ENCODE results near the gene CABCOCO1. TPM values are rescaled to one million over a fixed set of nuclear protein-coding genes. Genes with fewer than 3 reads are reported as not detected.

Gene CABCOCO1
- total RNA-seq, 1 donor from 2014 or later, result not detected

GRCh38 chr10:61789031-61789430 is 126.3 kb downstream of the CABCOCO1 start:
- H3K9me3 ChIP-seq, result no peaks in the 10 kb centered on the region
- H3K27ac ChIP-seq, result no peak overlapping the region
- TF ChIP-seq CTCF (IDR thresholded peaks at IDR 0.05), result no peak
- intact Hi-C loops (cut with DNase I), result no loop called here
- DNase-seq (no peak), ATAC-seq (no peak)
- no peaks in the 10 kb centered on the region for H3K27me3 ChIP-seq
- no peaks in the 10 kb centered on the region for H3K36me3 ChIP-seq
- H3K4me3 ChIP-seq, result no peak overlapping the region
- peaks cover 7% of the 10 kb centered on the region for H3K4me1 ChIP-seq

GRCh38 chr10:61791216-61791615 is 128.5 kb downstream of the CABCOCO1 start:
- H3K27me3 ChIP-seq, result no peaks in the 10 kb centered on the region
- intact Hi-C loops (cut with DNase I), result no loop called here
- H3K4me1 ChIP-seq, result peaks cover 7% of the 10 kb centered on the region
- no peak overlapping the region for H3K4me3 ChIP-seq
- TF ChIP-seq CTCF (IDR thresholded peaks at IDR 0.05), result no peak
- no peak overlapping the region for H3K27ac ChIP-seq
- ATAC-seq, result peak; percentile 10
- no peaks in the 10 kb centered on the region for H3K9me3 ChIP-seq
- no peak for DNase-seq
- H3K36me3 ChIP-seq, result no peaks in the 10 kb centered on the region

- intact Hi-C loops (cut with DNase I), result no loop called here
- no peak for TF ChIP-seq CTCF (IDR thresholded peaks at IDR 0.05)
- ATAC-seq (no peak), DNase-seq (no peak)
- no peaks in the 10 kb centered on the region for H3K36me3 ChIP-seq
- H3K27ac ChIP-seq, result no peak overlapping the region
- no peaks in the 10 kb centered on the region for H3K4me1 ChIP-seq
- H3K9me3 ChIP-seq, result no peaks in the 10 kb centered on the region
- no peaks in the 10 kb centered on the region for H3K27me3 ChIP-seq
- no peak overlapping the region for H3K4me3 ChIP-seq
Observed at GRCh38 chr10:61792097-61792716, 129.5 kb downstream of the CABCOCO1 start.

- no peak for ATAC-seq
- DNase-seq, result no peak
- H3K9me3 ChIP-seq, result no peaks in the 10 kb centered on the region
- no peaks in the 10 kb centered on the region for H3K36me3 ChIP-seq
- H3K27me3 ChIP-seq, result no peaks in the 10 kb centered on the region
- intact Hi-C loops (cut with DNase I), result no loop called here
- no peak overlapping the region for H3K4me3 ChIP-seq
- H3K4me1 ChIP-seq, result no peaks in the 10 kb centered on the region
- H3K27ac ChIP-seq, result no peak overlapping the region
- no peak for TF ChIP-seq CTCF (IDR thresholded peaks at IDR 0.05)
Observed at GRCh38 chr10:61792921-61793320, 130.2 kb downstream of the CABCOCO1 start.

GRCh38 chr10:61793760-61794703 is 131.3 kb downstream of the CABCOCO1 start:
- H3K27me3 ChIP-seq, result no peaks in the 10 kb centered on the region
- H3K27ac ChIP-seq, result no peak overlapping the region
- TF ChIP-seq CTCF (IDR thresholded peaks at IDR 0.05), result no peak
- intact Hi-C loops (cut with DNase I), result no loop called here
- no peak overlapping the region for H3K4me3 ChIP-seq
- no peaks in the 10 kb centered on the region for H3K9me3 ChIP-seq
- DNase-seq, result no peak
- no peaks in the 10 kb centered on the region for H3K36me3 ChIP-seq
- no peak for ATAC-seq
- no peaks in the 10 kb centered on the region for H3K4me1 ChIP-seq
